Embryonic facial prominence (tissue), 1 donor: ENCODE measurements around the gene GCK.

ENCODE experiments used
- DNase-seq: peaks from one replicate; pipeline ENCODE4 v3.0.0-alpha.2; 2016; ENCODE audit errors: extremely low spot score

Gene GCK

DNA sequence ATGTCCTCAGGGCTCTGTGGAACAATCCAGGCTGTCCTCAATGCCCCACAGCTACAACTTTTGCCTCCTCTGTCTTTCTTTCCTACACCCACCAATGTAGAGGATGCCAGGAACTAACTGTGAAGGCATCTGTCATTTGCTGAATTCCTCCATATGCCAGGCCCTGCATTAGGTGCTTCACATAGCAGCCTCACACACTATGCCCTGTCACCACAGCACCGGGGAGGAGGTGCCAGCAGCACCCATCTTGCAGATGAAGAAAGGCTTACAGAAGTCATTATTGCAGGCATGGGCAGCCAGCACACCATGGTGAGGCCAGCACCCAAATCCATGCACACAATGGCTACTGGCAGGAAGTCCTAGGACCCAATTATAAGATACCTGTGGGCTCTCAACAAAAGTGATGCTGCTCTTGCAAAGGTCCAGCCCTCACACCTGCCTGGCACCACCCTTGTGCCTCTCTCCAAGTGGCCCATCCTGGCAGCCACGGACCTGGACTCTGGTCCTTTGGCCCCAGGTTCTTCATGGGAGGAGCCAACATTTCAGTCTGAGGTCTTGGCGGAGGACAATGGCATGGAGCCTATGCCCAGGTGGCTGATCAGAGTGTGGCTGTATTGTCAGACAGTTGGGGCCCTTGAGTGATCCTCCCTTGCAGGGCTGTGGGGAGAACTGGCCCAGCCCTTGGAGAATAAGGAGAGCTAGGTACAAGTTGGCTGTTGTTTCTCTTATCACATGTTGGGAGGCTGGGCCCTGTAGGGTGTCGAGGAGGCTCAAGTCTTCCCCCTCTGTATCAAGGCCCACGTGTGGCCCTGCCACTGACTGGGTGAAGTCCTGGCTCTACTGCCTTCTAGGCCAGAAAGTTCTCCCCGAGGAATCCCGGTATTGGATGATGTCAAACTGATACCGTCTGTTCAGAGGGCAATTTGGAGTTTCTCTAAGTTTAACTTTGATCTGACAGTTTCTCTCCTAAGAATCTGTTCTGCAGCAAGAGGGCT, 33.8 kb downstream of the GCK start:
- DNase-seq: no peak

DNA sequence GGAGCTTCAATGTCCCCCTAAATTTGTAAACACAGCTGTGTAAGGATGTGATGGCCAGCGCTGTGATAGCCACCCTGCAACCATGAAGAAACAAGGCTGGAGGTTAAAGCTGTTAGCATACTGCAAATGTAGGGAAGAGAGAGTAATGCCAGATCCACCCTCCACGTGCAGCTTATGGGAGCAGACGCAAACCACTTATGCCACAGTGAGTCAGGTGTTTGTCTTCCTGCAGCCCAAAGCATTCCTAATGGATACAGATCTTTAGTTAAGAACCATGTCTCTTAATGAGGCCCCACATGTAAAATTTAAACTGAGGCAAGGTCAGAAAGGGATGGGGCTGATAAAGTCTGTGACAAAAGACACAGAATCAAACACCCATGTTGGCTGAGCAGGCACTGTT, 34.5 kb downstream of the GCK start:
- no peak for DNase-seq

DNA sequence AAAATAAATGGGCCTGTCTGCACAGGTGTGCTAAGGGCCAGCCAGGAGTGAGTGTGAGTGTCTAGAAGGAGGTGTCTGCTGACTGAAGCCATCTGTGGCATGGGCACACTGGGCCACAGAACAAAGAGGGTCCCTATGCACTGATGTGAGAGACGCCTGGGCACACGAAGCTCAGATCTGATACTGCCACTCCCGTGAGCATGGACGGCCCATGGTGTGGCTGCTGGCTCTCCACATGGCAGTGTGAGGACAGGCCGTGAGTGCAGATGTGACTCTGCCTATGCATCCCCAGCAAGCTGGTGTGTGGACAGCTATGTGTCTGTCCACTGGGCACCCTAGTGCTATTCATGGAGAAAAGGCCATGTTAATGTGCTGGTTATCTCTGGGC, 35.3 kb downstream of the GCK start:
- no peak for DNase-seq

DNA sequence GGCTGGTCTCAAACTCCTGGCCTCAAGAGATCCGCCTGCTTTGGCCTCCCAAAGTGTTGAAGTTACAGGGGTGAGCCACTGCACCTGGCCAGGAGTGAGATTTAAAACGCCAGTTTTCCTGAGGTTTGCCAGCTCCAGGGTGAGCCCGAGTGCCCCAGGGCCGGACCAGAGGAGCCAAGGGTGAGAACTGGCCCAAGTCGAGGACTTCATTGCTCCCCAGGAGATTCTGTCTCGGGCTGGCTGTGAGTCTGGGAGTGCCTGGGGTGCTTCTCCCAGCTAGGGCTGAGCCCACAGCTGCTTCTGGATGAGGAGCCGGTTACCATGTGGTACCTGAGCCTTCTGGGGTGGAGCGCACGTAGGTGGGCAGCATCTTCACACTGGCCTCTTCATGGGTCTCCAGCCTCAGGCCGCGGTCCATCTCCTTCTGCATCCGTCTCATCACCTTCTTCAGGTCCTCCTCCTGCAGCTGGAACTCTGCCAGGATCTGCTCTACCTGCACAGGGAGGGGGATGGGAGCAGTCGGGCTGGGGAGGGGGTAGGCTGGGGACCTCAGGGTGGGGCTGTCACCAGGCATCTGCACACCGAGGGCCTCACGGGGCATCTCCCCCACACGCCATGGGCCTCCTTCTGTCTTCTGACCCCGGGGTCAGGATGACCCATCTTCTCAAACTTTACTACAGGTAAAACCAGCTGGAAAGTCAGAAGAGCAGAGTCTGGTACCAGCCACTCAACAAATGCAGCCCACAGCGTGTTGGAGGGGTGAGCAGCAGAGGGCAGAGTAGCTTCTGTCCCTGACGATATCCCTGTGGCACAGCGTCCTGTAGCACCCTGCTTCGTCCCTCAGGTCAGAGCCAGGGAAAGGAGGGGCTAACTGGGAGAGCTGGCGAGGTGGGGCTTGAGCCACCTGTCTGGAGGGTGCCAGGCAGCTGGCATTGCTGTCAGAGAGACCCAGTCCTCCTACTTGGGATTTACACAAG, 36.0 kb downstream of the GCK start:
- DNase-seq: no peak

- DNase-seq: no peak
Observed at GRCh38 chr7:44151956-44152355, 37.3 kb downstream of the GCK start.

GRCh38 chr7:44150966-44151941, 38.0 kb downstream of the GCK start:
- no peak for DNase-seq

DNA sequence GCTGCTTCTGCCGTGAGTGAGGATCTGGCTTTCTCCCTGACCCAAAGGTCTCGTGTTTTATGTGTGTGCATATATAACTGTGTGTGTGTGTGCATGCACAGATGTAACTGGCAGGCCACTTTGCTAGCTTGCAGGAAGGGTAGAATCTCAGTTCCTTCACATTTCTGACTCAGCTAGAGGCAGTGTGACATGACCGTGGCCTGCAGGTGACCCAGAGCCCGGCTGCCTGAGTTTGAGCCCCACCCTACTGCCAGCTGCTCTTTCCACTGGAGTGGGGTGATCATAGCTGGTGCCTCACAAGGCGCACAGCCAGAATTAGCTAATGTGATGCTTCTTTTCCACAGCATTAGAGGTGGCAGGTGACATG, 38.8 kb downstream of the GCK start:
- no peak for DNase-seq

DNA sequence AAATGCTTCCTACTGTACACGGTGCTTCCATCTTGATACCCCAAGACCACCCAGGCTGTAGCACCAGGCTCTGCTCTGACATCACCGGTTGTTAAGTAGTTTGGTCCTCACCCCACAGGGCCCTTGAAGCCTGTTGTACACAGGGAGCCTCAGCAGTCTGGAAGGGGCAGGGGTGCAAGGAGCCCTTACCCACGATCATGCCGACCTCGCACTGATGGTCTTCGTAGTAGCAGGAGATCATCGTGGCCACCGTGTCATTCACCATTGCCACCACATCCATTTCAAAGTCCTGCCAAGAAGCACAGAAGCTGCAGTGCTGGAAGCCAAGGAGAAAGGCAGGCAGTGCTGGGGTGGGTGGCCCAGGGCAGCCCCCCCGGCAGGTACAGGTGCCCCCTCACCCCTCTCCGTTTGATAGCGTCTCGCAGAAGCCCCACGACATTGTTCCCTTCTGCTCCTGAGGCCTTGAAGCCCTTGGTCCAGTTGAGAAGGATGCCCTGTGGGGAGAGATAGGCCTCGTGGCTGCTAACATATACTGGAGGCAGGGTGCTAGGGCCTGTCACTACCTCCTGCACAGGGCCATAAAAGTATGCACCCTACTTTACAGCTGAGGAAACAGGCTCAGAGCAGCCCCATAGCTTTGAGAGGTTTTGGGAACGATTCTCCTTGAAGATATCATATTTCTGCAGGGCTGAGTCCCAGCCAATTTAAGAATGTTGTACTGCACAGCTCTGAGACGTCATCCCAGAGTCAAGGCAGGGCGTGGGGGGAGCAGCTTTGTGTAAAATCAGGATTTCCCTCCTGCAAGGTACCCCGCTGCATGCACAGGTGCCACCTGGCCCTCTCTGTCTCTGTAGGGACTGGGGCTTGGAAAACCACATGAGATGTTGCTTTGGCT, 39.4 kb downstream of the GCK start:
- DNase-seq: no peak

DNA sequence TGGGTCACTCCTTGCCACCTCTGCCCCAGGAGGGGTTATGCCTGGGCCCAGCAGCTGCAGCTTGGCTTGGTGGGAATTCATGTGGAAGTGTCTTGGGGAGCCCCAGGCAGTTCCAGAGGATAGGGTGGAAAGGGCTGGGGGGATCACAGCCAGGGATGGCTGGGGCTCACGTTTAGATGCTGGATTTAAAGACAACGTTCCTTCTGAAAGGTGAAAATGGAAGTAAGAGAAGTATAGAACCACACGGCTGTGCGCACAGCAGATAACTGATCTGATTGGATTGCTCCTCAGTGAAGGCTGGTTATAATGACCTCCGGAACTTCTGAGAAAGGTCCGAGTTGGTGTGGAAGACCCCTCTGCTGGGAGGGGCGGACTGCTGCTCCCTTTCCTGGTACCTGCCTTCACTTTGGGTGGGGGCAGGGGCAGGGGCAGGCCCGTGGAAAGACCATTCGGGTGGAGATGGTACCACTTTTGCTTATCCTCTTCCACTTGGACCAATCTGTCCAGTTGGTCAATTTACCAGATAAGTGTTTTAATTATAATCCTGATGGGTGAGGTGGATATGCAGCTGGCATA, 40.2 kb downstream of the GCK start:
- no peak for DNase-seq

DNA sequence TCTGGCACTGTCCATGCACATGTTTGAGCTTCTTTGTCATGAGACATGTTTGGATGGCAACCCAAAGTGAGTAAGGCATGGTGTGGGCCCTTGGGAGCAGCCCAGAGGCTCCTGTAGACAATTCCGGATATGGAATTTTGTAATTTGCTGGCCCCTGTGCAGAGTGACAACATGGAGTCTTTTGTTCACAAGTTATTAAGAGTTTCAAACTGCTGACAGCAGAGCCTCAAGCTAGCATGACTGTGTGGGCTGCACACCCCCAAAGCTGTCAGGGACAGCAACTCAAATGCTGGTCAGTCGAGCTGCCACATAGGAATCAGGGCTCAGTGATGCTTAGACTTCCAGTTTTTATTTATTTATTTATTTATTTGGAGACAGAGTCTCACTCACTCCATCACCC, 41.1 kb downstream of the GCK start:
- DNase-seq: no peak

GRCh38 chr7:44147026-44147991, 41.9 kb downstream of the GCK start:
- no peak for DNase-seq

GRCh38 chr7:44145969-44146911, 43.0 kb downstream of the GCK start:
- no peak for DNase-seq

DNA sequence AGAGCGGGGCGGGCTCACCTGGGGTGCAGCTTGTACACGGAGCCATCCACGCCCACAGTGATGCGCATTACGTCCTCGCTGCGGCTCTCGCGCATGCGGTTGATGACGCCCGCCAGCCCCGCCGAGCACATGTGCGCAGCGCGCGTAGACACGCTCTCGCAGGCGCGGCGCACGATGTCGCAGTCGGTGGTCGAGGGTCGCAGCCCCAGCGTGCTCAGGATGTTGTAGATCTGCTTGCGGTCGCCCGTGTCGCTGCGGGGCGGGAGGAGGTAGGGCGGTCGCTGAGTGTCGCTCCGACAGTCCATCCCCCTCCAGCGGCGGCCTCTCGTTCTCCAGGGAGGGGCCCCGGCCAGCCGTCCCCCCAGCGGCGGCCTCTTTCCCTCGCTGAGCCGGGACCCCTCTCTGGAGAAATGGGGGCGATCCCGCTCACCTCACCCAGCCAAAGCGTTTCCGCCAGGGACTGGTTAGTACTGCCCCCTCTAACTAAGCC, 43.7 kb downstream of the GCK start:
- DNase-seq: peak; percentile 18

DNA sequence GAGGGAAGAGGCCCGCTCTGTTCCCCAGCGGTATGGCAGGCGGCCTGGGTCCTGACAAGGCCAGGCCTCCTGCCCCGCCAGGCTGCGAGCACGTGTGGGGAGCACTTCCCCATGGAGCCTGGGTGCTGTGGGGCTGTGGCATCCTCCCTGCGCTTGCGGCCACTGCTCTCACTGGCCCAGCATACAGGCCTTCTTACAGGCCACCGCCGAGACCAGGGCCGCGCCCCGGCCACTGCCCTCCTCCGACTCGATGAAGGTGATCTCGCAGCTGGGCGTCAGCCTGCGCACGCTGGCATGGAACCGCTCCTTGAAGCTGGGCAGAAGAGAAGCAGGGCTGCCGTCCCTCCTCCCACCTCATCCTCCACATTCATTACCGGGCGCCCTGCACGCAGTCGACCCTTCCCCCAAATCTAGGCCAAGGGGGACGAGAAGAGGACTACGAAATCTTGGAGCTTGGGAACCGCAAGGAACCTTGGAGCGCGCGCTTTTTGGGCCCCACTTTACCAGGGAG, 44.2 kb downstream of the GCK start:
- no peak for DNase-seq

GRCh38 chr7:44144426-44144967, 44.7 kb downstream of the GCK start:
- DNase-seq: no peak

DNA sequence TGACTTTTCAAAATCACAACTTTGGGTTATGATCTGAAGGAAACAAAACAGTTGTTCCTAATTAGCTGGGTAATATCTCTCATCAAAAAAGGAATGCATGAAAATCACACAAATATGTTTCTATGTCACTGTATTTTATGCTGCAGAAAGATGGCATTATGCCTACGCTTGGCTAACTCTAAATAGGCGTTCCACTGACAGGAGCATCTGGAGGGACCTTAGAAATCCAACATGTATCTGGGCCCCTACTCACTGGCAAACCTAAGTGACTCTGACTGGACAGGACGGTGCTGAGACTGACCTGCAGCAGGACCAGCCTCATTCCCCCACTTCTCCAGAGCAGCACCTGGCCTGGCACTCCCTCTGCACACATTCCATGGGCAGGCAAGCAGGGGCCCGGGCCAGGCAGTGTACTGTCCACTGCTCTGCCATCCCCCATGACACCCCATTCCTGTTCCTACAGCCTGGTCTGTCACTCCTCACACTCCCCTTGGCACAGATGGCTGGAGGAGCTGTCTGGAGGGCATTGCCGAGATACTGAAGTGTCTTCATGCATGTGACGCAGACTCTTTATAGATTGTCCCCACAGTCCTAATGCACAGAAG, 45.5 kb downstream of the GCK start:
- DNase-seq: no peak
